ENCODE results near the gene CXCL13.

- TF ChIP-seq CTCF (conservative IDR thresholded peaks at IDR 0.05; ENCODE audit: low read length) (no peak), EZH2phosphoT487 (IDR thresholded peaks at IDR 0.05; ENCODE audit: borderline replicate concordance) (no peak)
Observed at GRCh38 chr4:77579406-77580076, 26.1 kb upstream of the CXCL13 start.

All from Loucy (cell line).